H1 (cell line): ENCODE measurements around the gene SPDYE2. TPM values are rescaled to one million over a fixed set of nuclear protein-coding genes. Genes with fewer than 3 reads are reported as not detected.
"Not testable (repeated sequence)": the region's sequence is repeated elsewhere in the genome, so short reads cannot be mapped to it uniquely, and the experiment has no call there.

ENCODE experiments used
- CTCF ChIA-PET: fragments of 300-600 bp; sonication (Branson Sonifier 250); formaldehyde crosslinking; loops from one replicate; lab custom pipeline; 2021; ENCODE audit not compliant: partially characterized antibody; lab: Charles Lee
- POLR2A ChIA-PET: fragments of 300-600 bp; sonication (Branson Sonifier 250); formaldehyde crosslinking; loops from one replicate; lab custom pipeline; 2021; ENCODE audit warnings: inconsistent platforms; ENCODE audit not compliant: partially characterized antibody; lab: Charles Lee
- DNase-seq, 2 experiments: peaks; one replicate each; pipeline versions ENCODE4 v3.0.0 to v3.0.0-alpha.2; 2010 to 2022; ENCODE audit warnings: low spot score in 2 of 2, low read depth in 1 of 2, mixed read lengths in 1 of 2
- FAIRE-seq: peaks from 2 replicates; lab custom pipeline; 2011; peaks lifted over from hg19 to GRCh38; lab: Jason Lieb, UNC
- H2AFZ ChIP-seq: 2 replicates; pipeline ENCODE4 v1.8.1; 2012; ENCODE audit warnings: low read length, inconsistent platforms
- H2AK5ac ChIP-seq: 2 replicates; pipeline ENCODE4 v1.6.1; 2013; ENCODE audit warnings: low read depth, low read length
- H2BK120ac ChIP-seq: replicated peaks from 2 replicates; pipeline ENCODE3; 2013; ENCODE audit warnings: low read depth, low read length, inconsistent platforms
- H2BK12ac ChIP-seq: 2 replicates; pipeline ENCODE4 v1.6.1; 2013; ENCODE audit warnings: low read depth, low read length
- H2BK15ac ChIP-seq: 2 replicates; pipeline ENCODE4 v1.6.1; 2013; ENCODE audit warnings: low read length
- H2BK20ac ChIP-seq: 2 replicates; pipeline ENCODE4 v1.6.1; 2013; ENCODE audit warnings: low read length
- H2BK5ac ChIP-seq: 2 replicates; pipeline ENCODE4 v1.6.1; 2013; ENCODE audit warnings: low read depth, low read length
- H3K14ac ChIP-seq: 2 replicates; pipeline ENCODE4 v1.6.1; 2013; ENCODE audit warnings: inconsistent platforms; ENCODE audit not compliant: insufficient read length
- H3K18ac ChIP-seq: 2 replicates; pipeline ENCODE4 v1.6.1; 2013; ENCODE audit warnings: low read length; ENCODE audit errors: extremely low read depth
- H3K23ac ChIP-seq: 2 replicates; pipeline ENCODE4 v1.6.1; 2013; ENCODE audit warnings: inconsistent platforms; ENCODE audit not compliant: insufficient read length
- H3K23me2 ChIP-seq: 2 replicates; pipeline ENCODE4 v1.6.1; 2013; ENCODE audit warnings: low read depth, low read length
- H3K27ac ChIP-seq: 2 replicates; pipeline ENCODE4 v1.6.1; 2011; ENCODE audit warnings: low read depth, low read length, inconsistent platforms
- H3K27me3 ChIP-seq, 4 experiments: replicated peaks in 1 of 4; 1 replicate in 1 of 4; 2 replicates in 3 of 4; pipeline versions ENCODE4 v1.6.1 to v1.8.1; 2011 to 2013; ENCODE audit warnings: low read length in 3 of 4, mild to moderate bottlenecking in 3 of 4, inconsistent platforms in 2 of 4, mixed read lengths in 2 of 4, moderate library complexity in 1 of 4; ENCODE audit not compliant: control insufficient read depth in 3 of 4, insufficient read depth in 3 of 4; ENCODE audit errors: extremely low read depth in 1 of 4
- H3K36me3 ChIP-seq, 4 experiments: 2 replicates each; pipeline versions ENCODE4 v1.6.1 to v1.8.1; 2011 to 2013; ENCODE audit warnings: mild to moderate bottlenecking in 4 of 4, low read length in 3 of 4, moderate library complexity in 2 of 4, control low read depth in 1 of 4, inconsistent platforms in 1 of 4; ENCODE audit not compliant: insufficient read depth in 4 of 4, control insufficient read depth in 2 of 4
- H3K4ac ChIP-seq: replicated peaks from 2 replicates; pipeline ENCODE3; 2013; ENCODE audit warnings: low read length, low read depth, mixed read lengths, inconsistent platforms; ENCODE audit not compliant: insufficient read length
- H3K4me1 ChIP-seq, 4 experiments: replicated peaks in 1 of 4; 1 replicate in 1 of 4; 2 replicates in 3 of 4; pipeline versions ENCODE4 v1.6.1 to v1.8.1; 2011 to 2013; ENCODE audit warnings: low read length in 3 of 4, inconsistent platforms in 2 of 4, mixed read lengths in 1 of 4; ENCODE audit not compliant: insufficient read depth in 4 of 4, control insufficient read depth in 3 of 4
- H3K4me2 ChIP-seq, 2 experiments: 2 replicates each; pipeline versions ENCODE4 v1.6.1 to v1.8.1; 2011 to 2013; ENCODE audit warnings: low read depth in 2 of 2, low read length in 2 of 2, control low read depth in 1 of 2, inconsistent platforms in 1 of 2, mild to moderate bottlenecking in 1 of 2; ENCODE audit not compliant: insufficient read depth in 1 of 2
- H3K4me3 ChIP-seq, 4 experiments: fragments of 200-600, 300-600 bp in 1 of 4; sonication (generic), shearing (Covaris generic), sonication (Bioruptor Twin) in 1 of 4; 2 replicates each; pipeline versions ENCODE4 v1.5.1 to v1.8.1; 2011 to 2016; ENCODE audit warnings: low read length in 4 of 4, low read depth in 3 of 4, control low read depth in 2 of 4, inconsistent platforms in 2 of 4, mild to moderate bottlenecking in 2 of 4, mixed read lengths in 1 of 4, moderate library complexity in 1 of 4; ENCODE audit not compliant: insufficient read depth in 2 of 4; ENCODE audit errors: extremely low read depth in 1 of 4
- H3K56ac ChIP-seq: replicated peaks from 2 replicates; pipeline ENCODE3; 2013; ENCODE audit warnings: low read depth, mild to moderate bottlenecking, mixed read lengths, low read length, inconsistent platforms; ENCODE audit not compliant: insufficient read length
- H3K79me1 ChIP-seq: 2 replicates; pipeline ENCODE4 v1.6.1; 2013; ENCODE audit warnings: low read depth, low read length, control low read depth
- H3K79me2 ChIP-seq, 2 experiments: 2 replicates each; pipeline versions ENCODE4 v1.6.1 to v1.8.1; 2012 to 2013; ENCODE audit warnings: low read length in 2 of 2, mild to moderate bottlenecking in 2 of 2, inconsistent platforms in 1 of 2; ENCODE audit not compliant: insufficient read depth in 2 of 2, control insufficient read depth in 1 of 2
- H3K9ac ChIP-seq, 4 experiments: replicated peaks in 1 of 4; 1 replicate in 1 of 4; 2 replicates in 3 of 4; pipeline versions ENCODE4 v1.6.1 to v1.8.1; 2011 to 2013; ENCODE audit warnings: low read depth in 3 of 4, low read length in 3 of 4, control low read depth in 2 of 4, mild to moderate bottlenecking in 2 of 4, moderate library complexity in 2 of 4, inconsistent platforms in 1 of 4; ENCODE audit errors: extremely low read depth in 1 of 4
- H3K9me3 ChIP-seq, 2 experiments: 2 replicates each; pipeline versions ENCODE4 v1.6.1 to v1.8.1; 2012 to 2013; ENCODE audit warnings: mild to moderate bottlenecking in 2 of 2, moderate library complexity in 2 of 2, control low read depth in 1 of 2, inconsistent platforms in 1 of 2, low read depth in 1 of 2, low read length in 1 of 2, mixed read lengths in 1 of 2; ENCODE audit not compliant: insufficient read depth in 2 of 2
- H4K20me1 ChIP-seq, 2 experiments: replicated peaks in 1 of 2; 2 replicates each; pipeline versions ENCODE3 to v1.8.1; 2011 to 2013; ENCODE audit warnings: inconsistent platforms in 2 of 2, low read length in 2 of 2, mild to moderate bottlenecking in 1 of 2; ENCODE audit not compliant: insufficient read depth in 2 of 2, control insufficient read depth in 1 of 2
- H4K5ac ChIP-seq: 2 replicates; pipeline ENCODE4 v1.6.1; 2013; ENCODE audit warnings: low read length, low read depth, mixed read lengths, inconsistent platforms; ENCODE audit not compliant: insufficient read length
- H4K8ac ChIP-seq: 2 replicates; pipeline ENCODE4 v1.8.0; 2013; ENCODE audit warnings: mild to moderate bottlenecking, moderate library complexity, low read length, inconsistent platforms; ENCODE audit not compliant: insufficient read depth; ENCODE audit errors: extremely low read depth
- H4K91ac ChIP-seq: replicated peaks from 2 replicates; pipeline ENCODE3; 2013; ENCODE audit warnings: low read length, mixed read lengths, inconsistent platforms; ENCODE audit not compliant: insufficient read length
- WGBS, 2 experiments: shearing (Covaris generic) in 1 of 2; methylation state at CpG; one replicate each; pipeline versions ENCODE4 v1.1.6 to v1.1.7; 2013 to 2015; ENCODE audit warnings: low lambda C conversion rate in 2 of 2, mixed read lengths in 2 of 2, inconsistent platforms in 1 of 2, low coverage in 1 of 2, missing lambda C conversion rate in 1 of 2; ENCODE audit not compliant: insufficient replicate concordance in 2 of 2, insufficient coverage in 1 of 2, insufficient read length in 1 of 2; ENCODE audit errors: extremely low coverage in 1 of 2, missing lambda C conversion rate in 1 of 2; 5-methylcytosine and 5-hydroxymethylcytosine counted together
- polyA plus RNA-seq, 7 experiments: library from polyadenylated mRNA; depleted of rRNA in 3 of 7; stranded (reverse) in 5 of 7; unstranded in 2 of 7; fragments of >200 nt in 5 of 7; fragments of 200-250 nt in 2 of 7; gene quantifications; 1 replicate in 5 of 7; 2 replicates in 1 of 7; 4 replicates in 1 of 7; pipeline versions ENCODE4 v1.2.1 to v1.2.3, GENCODE V29; 2011 to 2013; ENCODE audit warnings: missing spikeins in 2 of 7, mixed read lengths in 2 of 7
- total RNA-seq: library from RNA; stranded (reverse); fragmentation: NEBNext Ultra II Directional; extraction: Animal tissue kit (Norgen Biotek cat#: 25700); gene quantifications from 2 replicates; pipeline ENCODE4 v1.2.1, GENCODE V29; 2021

The SPDYE2 gene
- total and polyA plus RNA-seq, 2 of the 8 experiments (the other 6 are each of a cell fraction or from before 2014, with no cell fraction given), result not detected

DNA sequence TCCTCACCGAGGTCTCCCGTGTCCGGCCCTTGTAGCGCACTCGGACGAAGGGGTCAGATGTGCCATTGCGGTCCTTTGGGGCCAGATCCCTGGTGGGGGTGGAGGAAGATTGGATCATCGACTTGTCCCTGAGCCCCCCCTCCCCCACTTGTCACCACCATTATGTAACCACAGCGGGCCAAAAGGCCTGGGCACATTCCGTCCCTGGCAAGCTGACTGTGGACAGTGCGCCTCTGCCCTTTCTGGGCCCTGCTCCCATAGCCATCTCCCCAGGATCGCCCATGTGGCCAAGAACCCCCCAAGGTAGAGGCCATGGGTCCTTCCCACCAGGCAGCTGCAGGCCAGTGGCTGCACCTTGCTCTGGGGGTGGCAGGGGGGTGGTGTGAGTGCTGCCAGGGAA lies 51.3 kb downstream of the SPDYE2 start:
- H2BK120ac ChIP-seq, H4K8ac ChIP-seq, H4K20me1 ChIP-seq, H3K23ac ChIP-seq, H2BK12ac ChIP-seq, H3K23me2 ChIP-seq, H3K18ac ChIP-seq, H3K4me2 ChIP-seq, H3K14ac ChIP-seq, H3K56ac ChIP-seq, H3K27ac ChIP-seq, FAIRE-seq, H4K91ac ChIP-seq, H3K4me1 ChIP-seq, DNase-seq, H4K5ac ChIP-seq, H2AFZ ChIP-seq, H3K27me3 ChIP-seq, H2BK15ac ChIP-seq, POLR2A ChIA-PET, H3K4me3 ChIP-seq, H2BK20ac ChIP-seq, H2AK5ac ChIP-seq, CTCF ChIA-PET, H3K79me2 ChIP-seq, H3K36me3 ChIP-seq, H3K9me3 ChIP-seq, H3K79me1 ChIP-seq, H2BK5ac ChIP-seq, H3K9ac ChIP-seq, H3K4ac ChIP-seq: not testable (repeated sequence)
- WGBS, 2 experiments, result no CpG with 5 or more reads among the region's 12 CpGs

GRCh38 chr7:102604431-102605145 lies 53.6 kb downstream of the SPDYE2 start:
- H2BK5ac ChIP-seq, H2AFZ ChIP-seq, H4K91ac ChIP-seq, H2BK12ac ChIP-seq, H4K5ac ChIP-seq, H3K23me2 ChIP-seq, H3K4me1 ChIP-seq, FAIRE-seq, H3K9ac ChIP-seq, H4K8ac ChIP-seq, H3K36me3 ChIP-seq, H4K20me1 ChIP-seq, H2BK15ac ChIP-seq, POLR2A ChIA-PET, H3K79me1 ChIP-seq, H3K27ac ChIP-seq, CTCF ChIA-PET, H2BK120ac ChIP-seq, H3K4me3 ChIP-seq, H3K14ac ChIP-seq, H3K23ac ChIP-seq, H2BK20ac ChIP-seq, H3K4me2 ChIP-seq, H3K9me3 ChIP-seq, H3K79me2 ChIP-seq, H3K18ac ChIP-seq, H2AK5ac ChIP-seq, DNase-seq, H3K27me3 ChIP-seq, H3K4ac ChIP-seq, H3K56ac ChIP-seq: not testable (repeated sequence)
- WGBS, 2 experiments, result 96% methylated on average over 5 of the region's 19 CpGs; no CpG with 5 or more reads in 1 of the 2 experiments
